Kidney (tissue), 14 donors: Measurements from ENCODE around the gene RCL1. TPM values are rescaled to one million over a fixed set of nuclear protein-coding genes. Genes with fewer than 3 reads are reported as not detected.

Source experiments
- DNase-seq, 5 donors: peaks; one replicate each; pipeline ENCODE4 v3.0.0-alpha.2; 2013 to 2020
- FAIRE-seq: peaks from 2 replicates; lab custom pipeline; 2012; peaks lifted over from hg19 to GRCh38; lab: Jason Lieb, UNC
- H3K27ac ChIP-seq, 2 donors: one replicate each; pipeline ENCODE4 v1.7.0; 2013; ENCODE audit warnings: low read depth in 2 of 2, low read length in 2 of 2, inconsistent platforms in 1 of 2
- H3K27me3 ChIP-seq: one replicate; pipeline ENCODE4 v1.7.1; 2013; ENCODE audit warnings: low read length, inconsistent platforms; ENCODE audit not compliant: control insufficient read depth, insufficient read depth
- H3K36me3 ChIP-seq, 3 donors: one replicate each; pipeline versions ENCODE4 v1.7.0 to v1.7.1; 2013; ENCODE audit warnings: low read length in 3 of 3, control low read depth in 1 of 3, inconsistent platforms in 1 of 3; ENCODE audit not compliant: insufficient read depth in 3 of 3, control insufficient read depth in 2 of 3
- H3K4me1 ChIP-seq, 3 donors: one replicate each; pipeline versions ENCODE4 v1.7.0 to v1.7.1; 2013; ENCODE audit warnings: low read length in 3 of 3, inconsistent platforms in 1 of 3, low read depth in 1 of 3; ENCODE audit not compliant: control insufficient read depth in 2 of 3, insufficient read depth in 2 of 3
- H3K4me3 ChIP-seq, 3 donors: one replicate each; pipeline versions ENCODE4 v1.7.0 to v1.8.1; 2013; ENCODE audit warnings: low read length in 3 of 3, control low read depth in 1 of 3, inconsistent platforms in 1 of 3
- H3K9ac ChIP-seq, 3 donors: one replicate each; pipeline versions ENCODE4 v1.7.0 to v1.7.1; 2013; ENCODE audit warnings: low read length in 3 of 3, control low read depth in 1 of 3, inconsistent platforms in 1 of 3
- H3K9me3 ChIP-seq, 3 donors: one replicate each; pipeline versions ENCODE4 v1.7.0 to v1.7.1; 2013; ENCODE audit warnings: low read length in 3 of 3, control low read depth in 1 of 3, inconsistent platforms in 1 of 3; ENCODE audit not compliant: control insufficient read depth in 2 of 3, insufficient read depth in 1 of 3
- CTCF ChIP-seq: IDR thresholded peaks from 3 replicates; pipeline ENCODE4 v1.5.1; 2012; ENCODE audit warnings: mild to moderate bottlenecking, moderate library complexity, borderline replicate concordance; ENCODE audit not compliant: insufficient read depth; ENCODE audit errors: extremely low read depth
- intact Hi-C: fragments of 100-400 bp; cut with DNase I; formaldehyde crosslinking; loops from one replicate; pipeline ENCODE4 v1.11.1; 2022
- polyA plus RNA-seq: library from polyadenylated mRNA; stranded (reverse); fragments of 350-450 nt; fragmentation: Illumina TruSeq; extraction: RNeasy Lipid Tissue Mini Kit (QIAGEN cat#74804); gene quantifications from one replicate; pipeline ENCODE4 v1.2.3, GENCODE V29; 2014; ENCODE audit warnings: low read depth, low replicate concordance; ENCODE audit not compliant: insufficient read depth
- total RNA-seq: library from RNA; stranded (reverse); fragmentation: NEBNext Ultra II Directional; extraction: Animal tissue kit (Norgen Biotek cat#: 25700); gene quantifications from one replicate; pipeline ENCODE4 v1.2.1, GENCODE V29; 2021
- donor health status: control.
- donor health status: control.
- donor health status: control.
- donor health status: control.
- donor health status: control.
- donor health status: DM: yes; HTN: yes; CAD: no.
- donor health status: Normal renal cell carcinoma (clear cell type).

RCL1 gene
- total and polyA plus RNA-seq, 2 donors from 2014 or later: 15.7 to 22.8 TPM

DNA sequence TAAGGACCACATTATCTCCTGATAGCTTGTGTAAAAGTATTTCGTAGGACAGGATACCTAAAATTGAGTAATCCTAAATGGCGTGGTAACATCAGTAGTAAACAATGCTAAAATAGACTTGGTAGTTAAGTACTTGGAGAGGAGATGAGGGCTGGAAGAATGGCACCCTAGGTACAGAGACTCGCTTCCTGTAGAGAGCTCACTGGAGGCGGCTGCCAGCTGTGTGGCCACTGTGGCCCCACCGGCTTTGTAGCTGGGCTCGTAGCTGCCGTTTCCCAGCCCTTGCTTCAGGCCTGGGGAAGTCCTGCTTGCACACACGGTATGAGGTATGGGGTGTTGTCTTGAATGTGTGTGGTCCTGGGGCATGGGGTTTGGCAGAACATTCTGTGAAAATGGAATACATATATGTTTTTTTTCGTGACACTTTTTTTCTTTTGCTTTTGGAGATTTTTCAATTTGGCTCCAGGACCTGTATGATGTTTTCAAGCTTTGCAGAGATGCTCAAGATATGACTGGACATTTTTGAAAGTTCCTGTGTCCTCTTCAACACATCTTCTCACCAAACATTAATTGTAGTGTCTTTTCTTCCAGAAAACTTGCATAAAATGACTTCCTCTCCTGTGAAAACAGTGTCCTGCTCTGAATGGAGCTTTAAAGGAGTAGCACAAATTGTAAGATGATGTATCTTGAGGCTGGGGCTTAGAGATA lies 58.0 kb downstream of the RCL1 start:
- Histone ChIP-seq H3K27me3 (no peaks in the 10 kb centered on the region), H3K9me3 (no peaks in the 10 kb centered on the region), H3K4me3 (no peak overlapping the region), H3K27ac (no peak overlapping the region), H3K4me1 (peaks cover 0 to 14% (median 2%) of the 10 kb centered on the region in 3 donors), H3K36me3 (peaks cover 0 to 4% (median 0%) of the 10 kb centered on the region in 3 donors), H3K9ac (no peak overlapping the region)
- intact Hi-C loops: no loop called here
- TF ChIP-seq CTCF: no peak
- FAIRE-seq (no peak), DNase-seq (no peak)

DNA sequence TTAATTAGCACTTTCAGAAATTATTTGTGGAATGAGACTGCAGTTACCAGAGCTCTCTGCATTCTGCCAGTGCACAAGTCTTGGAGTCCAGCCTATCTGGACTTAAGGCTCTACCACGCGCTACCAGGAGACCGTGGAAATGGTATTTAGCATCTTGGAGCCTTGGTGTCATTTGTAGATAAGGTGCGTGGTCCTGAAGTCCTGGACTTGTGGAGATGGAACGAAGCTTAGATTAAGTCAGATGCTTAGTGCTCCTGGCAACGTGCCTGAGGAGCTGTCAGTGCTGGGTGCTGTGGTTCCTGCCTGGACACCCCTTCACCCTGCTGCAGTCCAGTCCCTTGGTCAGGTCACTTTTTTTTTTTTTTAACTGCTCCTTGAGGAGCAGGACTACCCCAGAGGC lies 59.7 kb downstream of the RCL1 start:
- Histone ChIP-seq H3K27me3 (no peaks in the 10 kb centered on the region), H3K27ac (no peak overlapping the region), H3K36me3 (peaks cover 0 to 4% (median 0%) of the 10 kb centered on the region in 3 donors), H3K9ac (no peak overlapping the region), H3K4me1 (peaks cover 0 to 14% (median 2%) of the 10 kb centered on the region in 3 donors), H3K9me3 (no peaks in the 10 kb centered on the region), H3K4me3 (no peak overlapping the region)
- TF ChIP-seq CTCF: no peak
- intact Hi-C loops: no loop called here
- FAIRE-seq (no peak), DNase-seq (no peak)

- no peak overlapping the region for H3K4me3 ChIP-seq
- no peak overlapping the region for H3K27ac ChIP-seq
- DNase-seq: no peak
- H3K4me1 ChIP-seq: peaks cover 0 to 10% (median 2%) of the 10 kb centered on the region in 3 donors
- H3K27me3 ChIP-seq: no peaks in the 10 kb centered on the region
- no peak for TF ChIP-seq CTCF
- FAIRE-seq: no peak
- H3K9ac ChIP-seq: no peak overlapping the region
- intact Hi-C loops: no loop called here
- peaks cover 0 to 4% (median 0%) of the 10 kb centered on the region in 3 donors for H3K36me3 ChIP-seq
- H3K9me3 ChIP-seq: no peaks in the 10 kb centered on the region
Observed at GRCh38 chr9:4854265-4854590, 61.5 kb downstream of the RCL1 start.
